DOHH2 (cell line): ENCODE measurements around the gene CACNB1.
"Not testable (repeated sequence)": the region's sequence is repeated elsewhere in the genome, so short reads cannot be mapped to it uniquely, and the experiment has no call there.

Experiments used
- H3F3A ChIP-seq: fragments of 200-600 bp; sonication (generic), shearing (Covaris generic); 2 replicates; pipeline ENCODE4 v1.6.0; 2016; ENCODE audit warnings: antibody characterized with exemption, mild to moderate bottlenecking; ENCODE audit not compliant: control insufficient read depth, insufficient read depth
- H3K27ac ChIP-seq: fragments of 200-600 bp; sonication (generic); 2 replicates; pipeline ENCODE4 v1.5.1; 2014; ENCODE audit warnings: low read depth, mild to moderate bottlenecking, low read length, moderate library complexity
- H3K27me3 ChIP-seq: fragments of 200-600 bp; sonication (generic); 2 replicates; pipeline ENCODE4 v1.6.1; 2014; ENCODE audit warnings: mild to moderate bottlenecking, low read length, mixed read lengths; ENCODE audit not compliant: control insufficient read depth
- H3K36me3 ChIP-seq: fragments of 200-600 bp; sonication (generic); 2 replicates; pipeline ENCODE4 v1.6.1; 2014; ENCODE audit warnings: mild to moderate bottlenecking, low read length, moderate library complexity, mixed read lengths; ENCODE audit not compliant: control insufficient read depth
- H3K4me1 ChIP-seq: fragments of 200-600 bp; sonication (generic); 2 replicates; pipeline ENCODE4 v1.6.1; 2014; ENCODE audit warnings: mild to moderate bottlenecking, low read length, mixed read lengths; ENCODE audit not compliant: control insufficient read depth
- H3K4me2 ChIP-seq: fragments of 200-600 bp; sonication (generic); 2 replicates; pipeline ENCODE4 v1.6.0; 2014; ENCODE audit warnings: mild to moderate bottlenecking, low read length, moderate library complexity
- H3K4me3 ChIP-seq: fragments of 200-600 bp; sonication (generic); 2 replicates; pipeline ENCODE4 v1.5.1; 2014; ENCODE audit warnings: mild to moderate bottlenecking, low read length, mixed read lengths
- H3K79me2 ChIP-seq: fragments of 200-600 bp; sonication (generic); 2 replicates; pipeline ENCODE4 v1.6.1; 2014; ENCODE audit warnings: mild to moderate bottlenecking, low read length, mixed read lengths; ENCODE audit not compliant: control insufficient read depth
- H3K9me2 ChIP-seq: fragments of 200-600 bp; sonication (generic); replicated peaks from 2 replicates; pipeline ENCODE4 v1.6.1; 2014; ENCODE audit warnings: mild to moderate bottlenecking, low read length, mixed read lengths; ENCODE audit not compliant: control insufficient read depth
- H3K9me3 ChIP-seq: fragments of 200-600 bp; sonication (generic); 2 replicates; pipeline ENCODE4 v1.6.1; 2014; ENCODE audit warnings: antibody characterized with exemption, low read length, mixed read lengths; ENCODE audit not compliant: control insufficient read depth, insufficient read depth
- H4K20me1 ChIP-seq: fragments of 200-600 bp; sonication (generic); 2 replicates; pipeline ENCODE4 v1.6.0; 2014; ENCODE audit warnings: low read depth, mild to moderate bottlenecking, antibody characterized with exemption, low read length, moderate library complexity; ENCODE audit not compliant: control insufficient read depth, insufficient read depth
- EZH2phosphoT487 ChIP-seq: fragments of 200-600 bp; sonication (generic); IDR thresholded peaks from 2 replicates; pipeline ENCODE4 v1.6.1; 2017; ENCODE audit warnings: borderline replicate concordance, mild to moderate bottlenecking, antibody characterized with exemption, low read length, moderate library complexity, mixed read lengths
- TF ChIP-seq, protein P1 (sequence below): fragments of 200-600 bp; sonication (generic); IDR thresholded peaks from one replicate; pipeline ENCODE4 v1.5.1; 2014; ENCODE audit warnings: antibody characterized with exemption, mild to moderate bottlenecking, low read depth, low read length; ENCODE audit not compliant: poor library complexity, severe bottlenecking

The CACNB1 gene

DNA sequence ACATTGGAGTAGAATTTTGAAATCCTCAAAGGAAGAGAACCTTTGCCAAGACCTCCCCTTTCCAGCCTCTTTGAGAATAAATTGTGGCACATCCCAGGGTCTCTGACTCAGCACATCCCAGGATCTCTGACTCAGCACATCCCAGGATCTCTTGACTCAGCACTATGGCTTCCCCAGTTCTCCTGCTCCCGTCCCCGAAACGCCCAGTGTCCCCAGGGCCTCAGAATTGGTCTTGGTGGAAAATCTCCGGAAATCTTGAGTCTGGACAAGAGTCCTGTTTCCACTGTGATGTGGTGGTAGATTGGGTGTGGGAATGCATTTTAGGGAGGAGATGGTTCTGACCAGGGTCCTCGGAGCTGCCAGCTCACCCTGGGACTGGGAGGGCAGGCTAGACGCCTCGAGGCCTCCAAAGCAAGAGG, 65.3 kb downstream of the CACNB1 start:
- H3K4me2 ChIP-seq: no peak overlapping the region
- H3K36me3 ChIP-seq: no peaks in the 10 kb centered on the region
- no peak overlapping the region for H3K27ac ChIP-seq
- no peaks in the 10 kb centered on the region for H3K4me1 ChIP-seq
- H3K9me2 ChIP-seq: no peaks in the 10 kb centered on the region
- no peaks in the 10 kb centered on the region for H4K20me1 ChIP-seq
- TF ChIP-seq, protein P1, sequence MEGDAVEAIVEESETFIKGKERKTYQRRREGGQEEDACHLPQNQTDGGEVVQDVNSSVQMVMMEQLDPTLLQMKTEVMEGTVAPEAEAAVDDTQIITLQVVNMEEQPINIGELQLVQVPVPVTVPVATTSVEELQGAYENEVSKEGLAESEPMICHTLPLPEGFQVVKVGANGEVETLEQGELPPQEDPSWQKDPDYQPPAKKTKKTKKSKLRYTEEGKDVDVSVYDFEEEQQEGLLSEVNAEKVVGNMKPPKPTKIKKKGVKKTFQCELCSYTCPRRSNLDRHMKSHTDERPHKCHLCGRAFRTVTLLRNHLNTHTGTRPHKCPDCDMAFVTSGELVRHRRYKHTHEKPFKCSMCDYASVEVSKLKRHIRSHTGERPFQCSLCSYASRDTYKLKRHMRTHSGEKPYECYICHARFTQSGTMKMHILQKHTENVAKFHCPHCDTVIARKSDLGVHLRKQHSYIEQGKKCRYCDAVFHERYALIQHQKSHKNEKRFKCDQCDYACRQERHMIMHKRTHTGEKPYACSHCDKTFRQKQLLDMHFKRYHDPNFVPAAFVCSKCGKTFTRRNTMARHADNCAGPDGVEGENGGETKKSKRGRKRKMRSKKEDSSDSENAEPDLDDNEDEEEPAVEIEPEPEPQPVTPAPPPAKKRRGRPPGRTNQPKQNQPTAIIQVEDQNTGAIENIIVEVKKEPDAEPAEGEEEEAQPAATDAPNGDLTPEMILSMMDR: no peak
- no peak for TF ChIP-seq EZH2phosphoT487
- no peaks in the 10 kb centered on the region for H3K27me3 ChIP-seq
- no peaks in the 10 kb centered on the region for H3F3A ChIP-seq
- no peaks in the 10 kb centered on the region for H3K9me3 ChIP-seq
- H3K4me3 ChIP-seq: no peak overlapping the region
- no peaks in the 10 kb centered on the region for H3K79me2 ChIP-seq

DNA sequence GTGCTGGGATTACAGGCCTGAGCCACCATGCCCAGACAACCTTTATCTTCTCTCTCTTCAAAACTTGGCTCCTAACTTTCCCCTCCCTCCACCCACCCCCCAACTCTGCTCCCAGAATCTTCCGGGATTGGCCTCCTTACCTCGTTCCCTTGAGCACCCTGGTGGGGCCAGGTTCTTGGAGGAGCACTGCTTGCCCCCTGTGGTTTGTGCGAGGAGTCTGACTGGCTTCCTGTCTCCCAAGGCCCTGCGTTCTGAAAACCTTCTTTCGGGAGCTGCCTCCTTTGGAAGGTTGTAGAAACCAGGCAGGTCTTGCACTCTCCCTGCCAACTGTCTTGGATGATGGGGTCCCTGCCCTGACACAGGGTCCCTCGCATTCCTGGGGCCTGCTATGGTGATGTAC, 65.9 kb downstream of the CACNB1 start:
- Histone ChIP-seq H3K4me2 (no peak overlapping the region), H3K27ac (no peak overlapping the region), H3K79me2 (no peaks in the 10 kb centered on the region), H3K36me3 (no peaks in the 10 kb centered on the region), H3K4me1 (no peaks in the 10 kb centered on the region), H3K27me3 (no peaks in the 10 kb centered on the region), H3K4me3 (no peak overlapping the region), H4K20me1 (no peaks in the 10 kb centered on the region), H3F3A (no peaks in the 10 kb centered on the region), H3K9me2 (no peaks in the 10 kb centered on the region), H3K9me3 (no peaks in the 10 kb centered on the region)
- no peak for TF ChIP-seq EZH2phosphoT487
- TF ChIP-seq, protein P1: no peak

DNA sequence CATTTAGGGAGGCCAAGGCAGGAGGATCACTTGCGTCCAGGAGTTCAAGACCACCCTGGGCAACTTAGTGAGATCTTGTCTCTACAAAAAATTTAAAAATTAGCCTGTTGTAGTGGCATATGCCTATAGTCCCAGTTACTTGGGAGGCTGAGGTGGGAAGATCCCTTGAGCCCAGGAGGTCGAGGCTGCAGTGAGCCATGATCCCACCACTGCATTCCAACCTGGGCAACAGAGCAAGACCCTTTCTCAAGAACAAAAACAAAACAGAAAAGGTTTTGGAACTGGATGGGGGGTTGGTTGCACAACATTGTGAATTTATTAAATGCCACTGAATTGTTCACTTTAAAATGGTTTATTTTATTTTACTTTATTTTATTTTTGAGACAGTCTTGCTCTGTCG, 67.3 kb downstream of the CACNB1 start:
- TF ChIP-seq EZH2phosphoT487: no peak
- TF ChIP-seq, protein P1: no peak
- no peak overlapping the region for H3K4me2 ChIP-seq
- no peaks in the 10 kb centered on the region for H3K36me3 ChIP-seq
- no peak overlapping the region for H3K4me3 ChIP-seq
- no peaks in the 10 kb centered on the region for H3K27me3 ChIP-seq
- no peaks in the 10 kb centered on the region for H3K79me2 ChIP-seq
- H4K20me1 ChIP-seq: no peaks in the 10 kb centered on the region
- no peaks in the 10 kb centered on the region for H3K9me2 ChIP-seq
- no peaks in the 10 kb centered on the region for H3F3A ChIP-seq
- no peaks in the 10 kb centered on the region for H3K4me1 ChIP-seq
- no peaks in the 10 kb centered on the region for H3K9me3 ChIP-seq
- no peak overlapping the region for H3K27ac ChIP-seq

DNA sequence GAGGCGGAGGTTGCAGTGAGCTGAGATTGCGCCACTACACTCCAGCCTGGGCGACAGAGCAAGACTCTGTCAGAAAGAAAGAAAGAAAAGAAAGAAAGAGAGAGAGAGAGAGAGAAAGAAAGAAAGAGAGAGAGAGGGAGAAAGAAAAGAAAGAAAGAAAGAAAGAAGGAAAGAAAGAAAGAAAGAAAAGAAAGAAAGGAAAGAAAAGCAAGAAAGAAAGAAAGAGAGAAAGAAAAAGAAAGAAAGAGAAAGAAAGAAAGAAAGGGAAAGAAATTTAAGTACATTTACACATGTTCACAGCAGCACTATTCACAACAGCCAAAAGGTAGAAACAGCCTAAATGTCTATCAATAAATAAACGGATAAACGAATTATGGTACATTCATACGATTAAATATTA, 67.9 kb downstream of the CACNB1 start:
- H3K9me3 ChIP-seq, H3K27me3 ChIP-seq, H3K79me2 ChIP-seq, H3K4me3 ChIP-seq, H4K20me1 ChIP-seq, H3K4me1 ChIP-seq, H3K27ac ChIP-seq, H3K4me2 ChIP-seq, H3K9me2 ChIP-seq, H3F3A ChIP-seq, H3K36me3 ChIP-seq: not testable (repeated sequence)
